OCI-LY1 (cell line): Measurements from ENCODE around the gene DZANK1.

ENCODE experiments used
- H2AFZ ChIP-seq: fragments of 200-600 bp; sonication (generic), shearing (Covaris generic); 2 replicates; pipeline ENCODE4 v1.6.0; 2014; ENCODE audit warnings: antibody characterized with exemption, mild to moderate bottlenecking, low read length
- H3F3A ChIP-seq: fragments of 200-600 bp; sonication (generic), shearing (Covaris generic); 2 replicates; pipeline ENCODE4 v1.6.0; 2014; ENCODE audit warnings: mild to moderate bottlenecking, antibody characterized with exemption, low read length, moderate library complexity; ENCODE audit not compliant: insufficient read depth
- H3K27ac ChIP-seq: fragments of 200-600 bp; sonication (generic); 2 replicates; pipeline ENCODE4 v1.5.1; 2014; ENCODE audit warnings: low read length, mixed run types, mild to moderate bottlenecking, low read depth; ENCODE audit not compliant: poor library complexity, severe bottlenecking
- H3K27me3 ChIP-seq: fragments of 200-600 bp; sonication (generic); 2 replicates; pipeline ENCODE4 v1.6.0; 2014; ENCODE audit warnings: antibody characterized with exemption, mild to moderate bottlenecking, low read length, moderate library complexity; ENCODE audit not compliant: insufficient read depth
- H3K36me3 ChIP-seq: fragments of 200-600 bp; sonication (generic); 2 replicates; pipeline ENCODE4 v1.6.1; 2014; ENCODE audit warnings: mild to moderate bottlenecking, antibody characterized with exemption, low read length, moderate library complexity, mixed read lengths; ENCODE audit not compliant: insufficient read depth
- H3K4me1 ChIP-seq: fragments of 200-600 bp; sonication (generic); 2 replicates; pipeline ENCODE4 v1.5.1; 2014; ENCODE audit warnings: mild to moderate bottlenecking, low read length, moderate library complexity; ENCODE audit not compliant: insufficient read depth, severe bottlenecking
- H3K4me2 ChIP-seq: fragments of 200-600 bp; sonication (generic), shearing (Covaris generic); 2 replicates; pipeline ENCODE4 v1.6.1; 2014; ENCODE audit warnings: low read length
- H3K4me3 ChIP-seq: fragments of 200-600 bp; sonication (generic); 2 replicates; pipeline ENCODE4 v1.5.1; 2014; ENCODE audit warnings: low read length, low read depth, mild to moderate bottlenecking, mixed read lengths; ENCODE audit not compliant: poor library complexity, severe bottlenecking
- H3K79me2 ChIP-seq: fragments of 200-600 bp; shearing (Covaris generic); 2 replicates; pipeline ENCODE4 v1.6.1; 2016; ENCODE audit warnings: mixed run types, low read length, mixed read lengths; ENCODE audit not compliant: insufficient read depth
- H3K9ac ChIP-seq: fragments of 200-600 bp; sonication (generic), shearing (Covaris generic); 2 replicates; pipeline ENCODE4 v1.6.1; 2014; ENCODE audit warnings: mild to moderate bottlenecking, low read length, mixed read lengths
- H3K9me2 ChIP-seq: fragments of 200-600 bp; sonication (generic), shearing (Covaris generic); 2 replicates; pipeline ENCODE4 v1.6.1; 2014; ENCODE audit warnings: low read depth, mild to moderate bottlenecking, low read length, mixed read lengths
- H3K9me3 ChIP-seq: fragments of 200-600 bp; shearing (Covaris generic); 2 replicates; pipeline ENCODE4 v1.6.1; 2014; ENCODE audit warnings: low read length, mixed read lengths
- H4K20me1 ChIP-seq: fragments of 200-600 bp; sonication (generic), shearing (Covaris generic); 2 replicates; pipeline ENCODE4 v1.6.0; 2016; ENCODE audit warnings: mild to moderate bottlenecking, low read length; ENCODE audit not compliant: insufficient read depth
- EZH2 ChIP-seq: fragments of 200-600 bp; sonication (generic), shearing (Covaris generic); IDR thresholded peaks from 2 replicates; pipeline ENCODE4 v1.8.0; 2017; ENCODE audit warnings: borderline replicate concordance, mixed run types, mild to moderate bottlenecking, antibody characterized with exemption, low read length, moderate library complexity, mixed read lengths
- TF ChIP-seq, protein P1 (sequence below): fragments of 200-600 bp; sonication (generic), shearing (Covaris generic); IDR thresholded peaks from 2 replicates; pipeline ENCODE4 v1.5.1; 2017; ENCODE audit warnings: mild to moderate bottlenecking, antibody characterized with exemption, low read length, moderate library complexity, mixed read lengths

DZANK1 gene

GRCh38 chr20:18414140-18414539 lies 52.7 kb downstream of the DZANK1 start:
- no peaks in the 10 kb centered on the region for H3K27me3 ChIP-seq
- no peak overlapping the region for H2AFZ ChIP-seq
- no peaks in the 10 kb centered on the region for H3F3A ChIP-seq
- no peak overlapping the region for H3K4me3 ChIP-seq
- H3K4me2 ChIP-seq: no peak overlapping the region
- H3K27ac ChIP-seq: no peak overlapping the region
- H4K20me1 ChIP-seq: no peaks in the 10 kb centered on the region
- no peaks in the 10 kb centered on the region for H3K9me3 ChIP-seq
- H3K79me2 ChIP-seq: no peaks in the 10 kb centered on the region
- no peaks in the 10 kb centered on the region for H3K9me2 ChIP-seq
- H3K9ac ChIP-seq: no peak overlapping the region
- peaks cover 36% of the 10 kb centered on the region for H3K4me1 ChIP-seq
- H3K36me3 ChIP-seq: no peaks in the 10 kb centered on the region
- TF ChIP-seq, protein P1, sequence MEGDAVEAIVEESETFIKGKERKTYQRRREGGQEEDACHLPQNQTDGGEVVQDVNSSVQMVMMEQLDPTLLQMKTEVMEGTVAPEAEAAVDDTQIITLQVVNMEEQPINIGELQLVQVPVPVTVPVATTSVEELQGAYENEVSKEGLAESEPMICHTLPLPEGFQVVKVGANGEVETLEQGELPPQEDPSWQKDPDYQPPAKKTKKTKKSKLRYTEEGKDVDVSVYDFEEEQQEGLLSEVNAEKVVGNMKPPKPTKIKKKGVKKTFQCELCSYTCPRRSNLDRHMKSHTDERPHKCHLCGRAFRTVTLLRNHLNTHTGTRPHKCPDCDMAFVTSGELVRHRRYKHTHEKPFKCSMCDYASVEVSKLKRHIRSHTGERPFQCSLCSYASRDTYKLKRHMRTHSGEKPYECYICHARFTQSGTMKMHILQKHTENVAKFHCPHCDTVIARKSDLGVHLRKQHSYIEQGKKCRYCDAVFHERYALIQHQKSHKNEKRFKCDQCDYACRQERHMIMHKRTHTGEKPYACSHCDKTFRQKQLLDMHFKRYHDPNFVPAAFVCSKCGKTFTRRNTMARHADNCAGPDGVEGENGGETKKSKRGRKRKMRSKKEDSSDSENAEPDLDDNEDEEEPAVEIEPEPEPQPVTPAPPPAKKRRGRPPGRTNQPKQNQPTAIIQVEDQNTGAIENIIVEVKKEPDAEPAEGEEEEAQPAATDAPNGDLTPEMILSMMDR: no peak
- TF ChIP-seq EZH2: no peak

DNA sequence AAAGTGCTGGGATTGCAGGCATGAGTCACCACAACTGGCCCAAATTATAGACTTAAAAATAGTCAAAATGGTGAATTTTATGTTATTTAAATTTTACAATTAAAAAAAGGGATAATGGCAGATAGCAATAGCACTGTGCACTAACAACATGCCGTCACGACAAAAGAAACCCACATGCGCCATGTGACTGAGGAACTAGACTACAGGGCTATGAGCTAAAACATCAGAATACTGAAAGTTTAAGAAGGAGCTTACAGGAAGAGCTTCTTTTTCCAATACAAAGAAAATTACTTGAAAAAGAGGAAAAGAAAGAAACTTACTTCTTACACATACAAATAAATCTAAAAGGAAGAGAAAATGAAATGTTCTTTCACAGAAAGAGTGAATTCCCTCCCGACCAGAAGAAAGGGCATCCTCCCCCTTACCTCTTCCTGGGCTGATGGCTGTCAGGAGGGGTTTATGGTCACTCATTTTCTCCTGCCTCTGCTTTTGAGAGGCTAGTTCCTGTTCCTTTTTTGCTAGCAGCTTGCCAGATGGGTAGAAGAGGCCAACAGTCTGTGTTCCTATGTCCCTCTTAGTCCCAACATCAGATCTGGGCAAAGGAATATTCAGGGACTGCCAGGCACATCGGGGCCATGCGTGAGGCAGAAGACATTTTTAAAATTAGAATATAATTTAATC lies 54.5 kb downstream of the DZANK1 start:
- no peaks in the 10 kb centered on the region for H3K9me3 ChIP-seq
- H3K9me2 ChIP-seq: no peaks in the 10 kb centered on the region
- H3K27me3 ChIP-seq: no peaks in the 10 kb centered on the region
- H2AFZ ChIP-seq: peak overlapping the region; percentile 84
- H3K4me3 ChIP-seq: peak overlapping the region; percentile 60
- H3K27ac ChIP-seq: peak overlapping the region; percentile 78
- no peaks in the 10 kb centered on the region for H3K36me3 ChIP-seq
- H4K20me1 ChIP-seq: no peaks in the 10 kb centered on the region
- peaks cover 36% of the 10 kb centered on the region for H3K4me1 ChIP-seq
- TF ChIP-seq, protein P1: no peak
- TF ChIP-seq EZH2: no peak
- H3K79me2 ChIP-seq: no peaks in the 10 kb centered on the region
- H3K9ac ChIP-seq: peak overlapping the region; percentile 59
- no peaks in the 10 kb centered on the region for H3F3A ChIP-seq
- H3K4me2 ChIP-seq: peak overlapping the region; percentile 83

DNA sequence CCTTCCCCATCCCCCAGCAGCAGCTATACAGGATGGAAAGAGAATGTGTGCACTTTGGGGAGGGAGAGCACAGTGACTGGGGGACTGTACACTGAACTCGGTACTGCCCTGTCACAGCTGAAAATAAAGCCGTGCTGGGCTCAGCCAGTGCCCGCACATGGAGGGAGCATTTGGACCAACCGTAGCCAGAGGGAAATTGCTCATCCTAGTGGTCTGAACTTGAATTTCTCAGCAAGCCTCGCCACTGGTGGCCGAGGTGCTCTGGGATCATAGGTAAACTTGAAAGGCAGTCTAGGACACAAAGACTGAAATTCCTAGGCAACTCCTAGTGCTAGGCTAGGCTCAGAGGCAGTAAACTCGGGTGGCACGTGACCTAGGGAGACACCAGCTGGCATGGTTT lies 61.0 kb downstream of the DZANK1 start:
- H2AFZ ChIP-seq: no peak overlapping the region
- H3K36me3 ChIP-seq: peaks cover 17% of the 10 kb centered on the region
- H3K79me2 ChIP-seq: no peaks in the 10 kb centered on the region
- no peaks in the 10 kb centered on the region for H3K9me2 ChIP-seq
- peaks cover 6% of the 10 kb centered on the region for H3K4me1 ChIP-seq
- no peaks in the 10 kb centered on the region for H3K27me3 ChIP-seq
- H3K27ac ChIP-seq: no peak overlapping the region
- no peak overlapping the region for H3K4me3 ChIP-seq
- no peaks in the 10 kb centered on the region for H4K20me1 ChIP-seq
- peaks cover 4% of the 10 kb centered on the region; the same call in 1 of the 2 replicates for H3K9me3 ChIP-seq
- no peaks in the 10 kb centered on the region for H3F3A ChIP-seq
- no peak overlapping the region for H3K4me2 ChIP-seq
- TF ChIP-seq EZH2: no peak
- TF ChIP-seq, protein P1: no peak
- no peak overlapping the region for H3K9ac ChIP-seq
